Dedifferentiated amniotic fluid mesenchymal stem cell (primary cell): ENCODE measurements around the gene SDSL.

Source experiments
- DNase-seq: peaks from one replicate; pipeline ENCODE4 v3.0.0-alpha.2; 2016; ENCODE audit errors: extremely low spot score

Gene SDSL, protein sequence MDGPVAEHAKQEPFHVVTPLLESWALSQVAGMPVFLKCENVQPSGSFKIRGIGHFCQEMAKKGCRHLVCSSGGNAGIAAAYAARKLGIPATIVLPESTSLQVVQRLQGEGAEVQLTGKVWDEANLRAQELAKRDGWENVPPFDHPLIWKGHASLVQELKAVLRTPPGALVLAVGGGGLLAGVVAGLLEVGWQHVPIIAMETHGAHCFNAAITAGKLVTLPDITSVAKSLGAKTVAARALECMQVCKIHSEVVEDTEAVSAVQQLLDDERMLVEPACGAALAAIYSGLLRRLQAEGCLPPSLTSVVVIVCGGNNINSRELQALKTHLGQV

DNA sequence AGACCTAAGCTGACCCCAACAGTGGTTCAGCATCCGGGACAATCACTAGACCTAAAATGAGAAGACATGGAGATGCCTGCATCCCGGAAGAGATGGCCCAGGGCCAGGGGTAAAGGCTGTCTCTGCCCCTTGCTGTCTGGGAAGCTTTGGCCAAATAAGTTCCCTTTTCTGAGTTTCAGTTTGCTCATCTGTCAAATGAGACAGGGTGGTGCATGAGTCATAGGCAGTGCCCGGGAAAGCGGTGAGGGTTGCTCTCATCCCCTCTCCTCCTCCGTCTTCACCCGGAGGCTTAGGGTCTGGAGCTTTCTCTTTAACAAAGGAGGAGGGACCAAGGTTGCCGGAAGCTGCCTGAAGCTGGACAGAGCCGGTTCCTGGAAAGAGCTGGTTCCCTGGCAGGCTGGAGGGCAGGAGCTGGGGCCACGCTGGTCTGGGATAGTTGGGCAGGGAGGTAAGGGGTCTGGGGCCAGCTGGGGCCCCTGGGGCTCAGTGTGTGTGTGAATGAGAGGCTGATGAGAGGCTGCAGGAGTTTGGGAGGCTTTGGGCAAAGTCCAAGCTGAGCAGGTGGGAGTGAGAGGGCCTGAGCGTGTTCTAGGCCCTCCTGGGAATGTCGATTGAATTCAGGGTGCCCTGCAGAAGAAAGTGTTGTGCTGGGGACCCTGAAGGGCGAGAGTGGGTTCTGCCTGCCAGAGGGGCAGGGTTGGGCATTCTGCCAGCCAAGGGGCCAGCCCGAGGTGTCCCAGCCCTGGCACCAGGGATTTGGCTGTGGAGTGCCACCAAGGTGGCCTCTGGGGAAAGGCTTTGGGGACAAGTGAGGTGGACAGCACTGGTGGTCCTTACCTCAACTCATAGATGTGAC lies at the start of gene SDSL:
TSS of gene SDSL (plus strand) at position 351 of the 856 bp plus-strand sequence. CDS start 5,603 bp downstream, outside the sequence.
- DNase-seq, result peak; percentile 51

DNA sequence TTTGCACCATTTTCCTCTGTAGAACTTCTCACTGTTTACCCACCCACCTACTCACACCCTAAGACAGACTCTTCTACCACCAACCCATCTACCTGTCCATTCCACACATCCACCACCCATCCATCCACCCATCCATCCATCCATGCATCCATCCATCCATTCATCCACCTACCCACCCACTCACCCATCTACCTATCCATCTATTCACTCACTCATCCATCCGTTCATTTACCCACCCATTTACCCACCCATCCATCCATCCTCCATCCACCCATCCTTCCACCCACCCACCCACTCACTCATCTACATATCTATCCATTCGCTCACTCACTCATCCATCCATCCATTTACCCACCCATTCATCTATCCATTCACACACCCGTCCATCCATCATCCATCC lies 48.7 kb upstream of the SDSL start:
- DNase-seq, result no peak

DNA sequence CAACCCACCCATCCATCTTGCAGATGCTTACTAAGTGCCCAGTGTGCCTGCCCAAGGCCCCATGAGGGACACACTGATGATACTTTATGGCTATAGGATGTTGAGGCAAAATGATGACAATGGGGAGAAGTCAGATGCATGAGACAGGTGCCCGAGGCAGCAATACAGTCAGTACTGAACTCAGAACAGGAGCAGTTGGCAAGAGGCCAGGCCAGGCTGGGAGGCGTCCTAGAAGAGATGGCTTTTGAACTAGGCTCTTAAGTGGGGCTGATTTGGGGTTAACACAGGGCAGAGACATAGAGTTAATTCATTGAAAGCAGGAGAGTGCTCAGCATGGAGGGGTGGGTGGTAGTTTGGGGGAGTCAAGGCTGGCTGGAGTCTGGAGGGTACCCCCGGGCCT lies 48.2 kb upstream of the SDSL start:
- DNase-seq, result no peak

DNA sequence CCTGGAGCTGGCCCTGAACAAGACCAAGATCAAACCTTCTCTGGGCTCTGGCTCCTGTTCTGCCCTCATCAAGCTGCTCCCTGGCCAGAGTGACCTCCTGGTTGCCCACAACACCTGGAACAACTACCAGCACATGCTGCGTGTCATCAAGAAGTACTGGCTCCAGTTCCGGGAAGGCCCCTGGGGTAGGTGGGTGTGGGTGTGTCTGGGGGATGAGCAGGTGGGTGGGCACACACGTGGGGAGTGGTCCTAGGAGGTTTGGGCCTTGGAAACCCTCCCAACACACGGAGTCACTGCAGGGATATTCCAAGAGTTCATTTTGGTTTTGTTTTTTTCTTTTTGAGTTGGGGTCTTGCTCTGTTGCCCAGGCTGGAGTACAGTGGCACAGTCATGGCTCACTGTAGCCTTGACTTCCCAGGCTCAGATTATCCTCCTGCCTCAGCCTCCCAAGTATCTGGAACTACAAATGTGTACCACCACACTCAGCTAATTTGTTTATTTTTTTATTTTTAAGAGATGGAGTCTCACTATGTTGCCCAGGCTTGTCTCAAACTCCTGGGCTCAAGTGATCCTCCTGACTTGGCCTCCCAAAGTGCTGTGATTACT lies 47.3 kb upstream of the SDSL start:
- no peak for DNase-seq

DNA sequence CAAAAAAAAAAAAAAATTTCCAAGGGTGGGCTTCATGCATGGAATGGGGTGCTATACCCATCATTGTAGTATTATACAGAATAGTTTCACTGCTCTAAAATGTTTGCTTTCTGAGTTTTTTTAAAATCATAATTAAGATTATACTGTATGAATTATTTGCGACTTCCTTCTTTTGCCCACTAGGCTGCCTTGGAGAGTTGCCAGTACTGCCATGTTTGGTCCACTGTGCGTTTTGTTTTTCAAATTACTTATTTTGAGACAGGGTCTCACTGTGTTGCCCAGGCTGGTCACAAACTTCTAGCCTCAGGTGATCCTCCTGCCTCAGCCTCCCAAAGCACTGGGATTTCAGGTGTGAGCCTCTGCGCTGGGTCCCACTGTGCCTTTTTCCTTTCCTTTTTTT lies 43.9 kb upstream of the SDSL start:
- no peak for DNase-seq

DNA sequence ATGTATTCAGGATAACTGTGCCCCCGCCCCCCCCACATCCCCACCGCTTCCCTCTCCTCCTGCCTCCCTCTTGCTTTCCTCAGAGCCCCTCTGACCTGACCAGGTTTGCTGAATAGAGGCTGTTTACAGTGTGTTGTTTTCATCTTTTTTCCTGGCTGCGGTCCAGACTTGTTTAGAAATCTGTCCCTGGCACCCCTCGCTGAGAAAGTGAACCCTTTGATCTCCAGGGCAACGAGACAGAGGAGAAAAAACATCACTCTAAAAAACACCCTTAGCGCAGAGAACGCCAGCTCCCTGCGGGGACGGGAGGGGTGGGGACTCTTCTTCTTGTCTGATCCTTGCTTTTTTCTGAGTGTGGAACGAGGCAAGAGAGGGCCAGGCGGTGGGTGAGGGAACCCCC lies 41.0 kb upstream of the SDSL start:
- DNase-seq, result no peak

DNA sequence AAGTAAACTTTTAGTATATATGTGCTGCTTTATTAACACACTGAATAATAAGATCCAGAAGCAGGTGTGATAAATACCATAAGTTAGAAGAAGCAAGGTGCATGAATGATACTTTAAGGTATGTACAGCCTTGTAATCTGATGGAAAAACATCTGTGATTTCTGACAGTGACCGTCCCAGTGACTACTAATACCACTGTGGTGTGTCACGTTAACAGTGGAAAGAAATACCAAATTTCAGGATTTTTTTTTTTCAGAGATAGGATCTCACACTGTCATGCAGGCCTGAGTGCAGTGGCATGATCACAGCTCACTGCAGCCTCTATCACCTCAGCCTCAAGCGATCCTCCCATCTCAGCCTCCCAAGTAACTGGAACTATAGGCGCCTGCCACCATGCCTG lies 40.0 kb upstream of the SDSL start:
- DNase-seq, result no peak

DNA sequence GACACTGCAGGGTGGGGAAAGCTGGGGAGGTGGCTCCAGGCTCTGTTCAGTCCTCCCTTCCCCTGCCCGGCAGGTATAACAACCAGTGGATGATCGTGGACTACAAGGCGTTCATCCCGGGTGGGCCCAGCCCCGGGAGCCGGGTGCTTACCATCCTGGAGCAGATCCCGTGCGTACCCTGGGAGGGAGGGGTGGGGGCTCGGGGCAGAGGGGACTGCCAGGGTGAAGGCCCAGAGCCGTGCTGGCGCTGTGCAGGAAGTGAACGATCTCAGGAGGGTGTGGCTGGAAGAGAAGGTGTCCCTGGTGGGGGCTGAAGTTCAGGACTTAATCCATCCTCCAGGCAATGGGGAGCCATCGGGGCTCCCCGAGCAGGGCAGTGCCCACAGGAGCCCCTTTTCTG lies 37.4 kb upstream of the SDSL start:
- DNase-seq, result no peak

DNA sequence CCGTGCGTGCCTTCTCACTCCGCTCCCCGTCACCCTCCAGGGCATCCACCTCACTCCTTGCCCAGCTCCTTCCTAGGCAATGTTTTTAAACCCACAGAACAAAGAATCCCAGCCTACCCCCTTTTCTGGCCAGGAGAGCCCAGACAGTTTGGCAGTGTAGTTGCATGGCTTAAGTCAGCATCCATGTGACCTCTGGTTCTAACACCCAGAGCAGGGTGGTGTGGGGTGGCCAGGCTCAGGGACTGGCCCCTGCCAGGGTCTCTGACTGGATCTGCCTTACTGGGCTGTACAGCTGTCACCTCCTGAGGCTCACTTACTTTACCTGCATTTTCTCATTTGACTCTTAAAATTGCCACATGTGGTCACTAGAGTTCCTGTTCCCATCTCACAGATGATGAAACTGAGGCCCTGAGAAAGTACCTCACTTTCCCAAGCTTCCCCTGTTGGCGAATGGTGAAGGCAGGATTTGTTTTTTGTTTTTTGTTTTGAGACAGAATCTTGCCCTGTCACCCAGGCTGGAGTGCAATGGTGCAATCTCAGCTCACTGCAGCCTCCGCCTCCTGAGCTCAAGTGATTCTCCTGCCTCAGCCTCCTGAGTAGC lies 36.8 kb upstream of the SDSL start:
- DNase-seq, result no peak

DNA sequence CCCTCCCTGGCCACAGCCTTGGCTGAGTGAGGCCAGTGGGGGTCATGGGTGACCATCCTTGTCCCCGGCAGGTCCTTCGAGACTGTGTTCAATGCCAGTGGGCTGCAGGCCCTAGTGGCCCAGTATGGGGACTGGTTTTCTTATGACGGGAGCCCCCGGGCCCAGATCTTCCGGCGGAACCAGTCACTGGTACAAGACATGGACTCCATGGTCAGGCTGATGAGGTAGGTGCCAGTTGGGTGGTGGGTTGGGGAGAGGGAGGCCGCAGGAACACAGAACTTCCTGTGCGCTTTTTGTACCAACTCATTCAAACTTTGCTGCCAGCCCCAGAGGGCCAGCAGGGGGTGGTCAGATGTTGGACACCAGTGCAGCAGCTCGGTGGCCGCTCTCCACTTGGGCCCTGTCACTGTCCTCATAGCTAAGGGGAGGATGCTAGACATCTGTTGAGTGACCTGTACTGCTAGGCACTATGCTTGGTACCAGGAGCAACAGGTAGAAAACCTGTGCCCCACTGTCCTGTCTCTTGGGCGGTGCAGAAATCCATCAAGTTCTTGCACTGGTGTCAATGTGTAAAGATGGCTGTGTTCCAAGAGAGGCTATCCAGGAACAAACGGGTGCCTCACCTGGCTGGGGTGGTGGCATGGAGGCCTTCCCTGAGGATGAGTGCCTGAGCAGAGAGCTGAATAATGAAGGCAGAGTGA lies 35.2 kb upstream of the SDSL start:
- DNase-seq, result no peak

DNA sequence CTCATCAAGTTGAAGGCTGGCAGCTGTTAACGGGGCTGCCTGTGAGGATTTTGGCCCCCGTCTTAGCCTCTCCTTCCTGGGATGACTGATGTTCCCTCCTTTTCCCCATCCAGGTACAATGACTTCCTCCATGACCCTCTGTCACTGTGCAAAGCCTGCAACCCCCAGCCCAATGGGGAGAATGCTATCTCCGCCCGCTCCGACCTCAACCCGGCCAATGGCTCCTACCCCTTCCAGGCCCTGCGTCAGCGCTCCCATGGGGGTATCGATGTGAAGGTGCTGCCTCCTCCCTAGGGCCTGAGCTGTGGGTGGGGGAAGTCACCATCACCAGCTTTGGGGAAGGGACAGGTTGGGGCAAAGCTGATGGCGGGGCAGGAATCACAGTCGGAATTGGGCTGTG lies 34.5 kb upstream of the SDSL start:
- no peak for DNase-seq

DNA sequence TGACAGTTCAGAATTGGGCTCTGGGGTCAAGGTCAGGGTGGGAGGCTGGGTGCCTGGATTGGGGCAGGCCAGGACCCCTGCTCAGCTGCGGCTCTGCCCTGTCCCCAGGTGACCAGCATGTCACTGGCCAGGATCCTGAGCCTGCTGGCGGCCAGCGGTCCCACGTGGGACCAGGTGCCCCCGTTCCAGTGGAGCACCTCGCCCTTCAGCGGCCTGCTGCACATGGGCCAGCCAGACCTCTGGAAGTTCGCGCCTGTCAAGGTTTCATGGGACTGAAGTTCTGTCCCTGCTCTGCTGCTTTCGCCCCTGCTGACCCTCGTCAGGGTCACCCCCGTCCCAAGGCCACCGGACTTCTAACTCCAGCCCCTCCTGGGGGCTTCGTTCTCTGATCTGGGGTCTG lies 33.8 kb upstream of the SDSL start:
- DNase-seq, result no peak

DNA sequence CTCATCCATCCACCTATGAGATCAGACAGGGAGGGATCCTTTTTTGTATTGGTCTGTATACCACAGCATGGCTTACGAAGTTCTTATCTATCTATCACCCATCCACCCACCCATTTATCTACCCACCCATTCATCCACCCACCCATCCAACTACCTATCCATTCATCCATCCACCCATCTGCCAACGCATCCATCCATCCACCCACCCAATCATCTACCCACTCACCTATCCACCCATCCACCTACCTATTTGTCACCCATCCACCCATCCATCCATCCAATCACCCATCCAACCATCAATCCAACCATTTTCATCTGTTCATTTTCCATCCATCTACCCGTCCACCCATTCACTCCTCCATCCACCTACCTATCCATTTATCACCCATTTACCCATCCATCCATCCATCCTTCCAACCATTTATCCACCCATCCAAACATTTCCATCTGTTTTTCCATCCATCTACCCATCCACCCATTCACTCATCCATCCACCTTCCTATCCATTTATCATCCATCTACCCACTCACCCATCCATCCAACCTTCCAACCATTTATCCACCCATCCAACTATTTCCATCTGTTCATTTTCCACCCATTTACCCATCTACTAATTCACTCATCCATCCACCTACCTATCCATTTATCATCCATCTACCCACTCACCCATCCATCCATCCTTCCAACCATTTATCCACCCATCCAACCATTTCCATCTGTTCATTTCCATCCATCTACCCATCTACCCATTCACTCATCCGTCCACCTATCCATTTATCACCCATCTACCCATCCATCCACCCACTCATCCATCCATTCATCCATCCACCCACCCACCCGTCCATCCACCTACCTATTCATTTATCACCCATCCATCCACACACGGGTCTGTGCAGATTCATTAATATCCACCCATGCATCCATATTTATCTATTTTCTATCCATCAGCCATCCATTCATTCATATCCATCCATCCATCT lies 31.8 kb upstream of the SDSL start:
- no peak for DNase-seq

DNA sequence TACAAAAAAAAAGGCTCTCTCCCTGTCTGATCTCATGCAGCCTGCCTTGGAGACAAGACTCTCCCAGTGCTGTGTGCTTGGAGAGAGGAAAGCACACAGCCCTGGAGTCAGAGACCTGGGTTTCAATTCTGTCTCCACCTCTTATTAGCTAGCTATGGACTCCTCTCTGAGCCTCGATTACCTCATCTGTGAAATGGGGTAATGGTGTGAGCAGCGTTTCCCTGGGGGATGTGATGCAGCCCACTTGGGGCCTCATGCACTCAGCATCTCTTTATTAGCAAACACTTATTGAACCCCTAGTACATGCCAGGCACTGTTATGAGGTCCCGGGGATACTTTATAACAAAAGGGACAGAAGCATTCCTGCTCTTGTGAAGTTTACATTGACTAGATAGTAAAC lies 31.0 kb upstream of the SDSL start:
- DNase-seq, result no peak

DNA sequence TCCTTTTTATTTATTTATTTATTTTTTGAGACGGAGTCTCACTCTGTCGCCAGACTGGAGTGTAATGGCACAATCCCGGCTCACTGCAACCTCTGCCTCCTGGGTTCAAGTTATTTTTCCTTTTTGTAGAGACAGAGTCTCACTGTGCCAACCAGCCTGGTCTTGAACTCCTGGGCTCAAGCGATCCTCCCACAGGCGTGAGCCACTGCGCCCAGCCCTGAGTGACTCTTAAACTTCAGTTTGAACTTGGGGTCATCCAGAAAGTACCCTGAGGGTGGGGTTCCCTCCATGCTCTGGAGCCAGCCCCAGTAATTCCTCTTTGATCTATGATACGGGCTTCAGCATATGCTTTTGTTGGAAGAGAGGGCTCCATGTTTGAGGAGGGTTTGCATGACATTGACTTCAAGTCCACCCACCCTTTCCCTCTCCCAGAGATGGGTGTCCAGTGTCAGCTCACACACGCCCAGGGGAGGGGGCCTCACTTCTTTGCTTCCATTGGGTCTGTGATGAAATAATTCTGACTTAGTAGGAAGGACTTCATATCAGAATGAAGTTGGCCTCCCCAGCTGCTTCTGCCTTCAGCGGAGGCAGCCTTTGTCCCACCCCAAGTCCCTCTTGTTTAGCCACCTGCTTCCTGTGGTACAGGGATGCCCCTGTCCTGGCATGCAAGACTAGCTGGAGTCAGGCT lies 30.4 kb upstream of the SDSL start:
- no peak for DNase-seq

DNA sequence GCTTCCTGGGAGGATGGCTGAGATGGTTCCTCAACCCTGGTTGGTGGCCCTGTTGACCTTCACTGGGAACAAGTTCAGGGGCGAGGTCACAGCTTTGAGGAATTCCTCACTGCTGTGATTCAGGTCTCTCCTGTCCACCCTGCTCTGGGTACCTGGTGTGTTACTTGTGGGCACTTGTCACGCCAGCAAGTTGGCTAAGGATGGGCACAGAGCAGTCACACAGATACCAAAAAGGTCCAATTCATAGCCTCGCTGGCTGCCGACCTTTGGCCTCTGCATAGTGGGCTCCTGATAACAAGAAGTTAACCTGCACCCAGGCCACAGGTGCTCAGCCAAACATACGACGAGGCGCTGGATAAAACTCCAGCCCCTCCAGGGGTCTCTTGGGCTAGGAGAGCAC lies 29.7 kb upstream of the SDSL start:
- no peak for DNase-seq

DNA sequence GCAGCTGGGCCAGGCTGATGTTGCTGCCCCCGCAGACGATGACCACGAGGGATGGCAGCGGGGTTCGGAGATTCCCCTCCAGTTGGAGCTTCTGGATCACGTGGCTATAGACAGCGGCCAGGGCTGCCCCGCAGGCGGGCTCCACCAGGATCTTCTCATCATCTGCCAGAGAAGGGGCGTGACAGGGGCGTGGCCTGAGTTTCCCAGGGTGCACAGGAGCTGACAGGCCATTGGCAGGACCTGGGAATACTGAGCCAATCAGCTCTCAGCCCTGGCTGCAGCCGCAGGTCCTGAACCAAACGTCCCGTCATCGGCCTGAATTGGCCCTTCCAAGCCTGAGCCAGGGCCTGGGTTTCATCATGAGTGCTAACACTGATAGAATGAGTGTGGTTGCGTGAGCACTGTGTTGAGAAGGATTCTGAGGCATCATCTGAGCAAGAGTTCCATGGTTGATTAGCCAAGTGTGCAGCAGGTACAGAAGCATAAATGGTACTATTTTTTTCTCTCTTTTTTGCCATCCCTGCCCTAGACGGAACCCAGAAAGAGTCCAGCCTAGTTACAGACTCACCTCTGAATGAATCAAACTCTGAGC lies 29.1 kb upstream of the SDSL start:
- DNase-seq, result no peak

DNA sequence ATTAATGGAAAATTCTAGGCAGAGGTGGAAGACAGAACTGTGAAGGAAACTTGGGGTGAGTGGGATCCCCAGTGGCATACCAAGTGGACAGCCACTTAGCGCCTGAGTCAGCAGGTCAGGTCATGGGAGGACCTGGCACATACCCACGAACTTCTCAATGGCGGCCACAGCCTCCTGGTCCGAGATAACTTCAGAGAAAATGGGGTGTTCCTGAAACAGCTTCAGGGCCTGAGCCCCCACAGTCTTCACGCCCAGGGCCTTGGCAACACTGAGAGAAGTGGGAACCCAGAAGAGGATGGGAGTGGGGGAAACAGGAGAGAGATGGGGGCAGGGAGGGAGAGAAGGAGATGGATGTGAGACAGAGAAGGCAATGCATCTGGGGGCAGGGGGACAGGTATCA lies 28.4 kb upstream of the SDSL start:
- DNase-seq, result no peak

DNA sequence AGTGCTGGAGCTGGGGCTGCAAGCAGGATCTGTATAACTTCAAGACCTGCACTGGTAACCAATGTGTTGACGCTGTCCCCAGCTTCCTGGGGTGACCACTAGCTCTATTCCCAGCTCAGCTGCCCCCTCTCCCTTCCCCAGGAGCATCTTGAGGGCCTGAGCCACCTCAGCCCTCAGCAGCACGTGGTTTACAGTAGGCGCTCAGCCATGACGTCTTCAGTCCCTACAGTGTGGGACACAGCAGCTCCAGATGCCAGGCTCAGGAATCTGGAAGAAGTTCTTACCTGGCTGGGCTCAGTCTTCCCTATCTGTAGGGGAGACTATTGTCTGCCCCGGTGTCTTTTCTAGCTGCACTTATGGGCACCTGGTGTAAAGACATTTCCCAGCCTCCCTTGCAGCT lies 27.1 kb upstream of the SDSL start:
- DNase-seq, result no peak

DNA sequence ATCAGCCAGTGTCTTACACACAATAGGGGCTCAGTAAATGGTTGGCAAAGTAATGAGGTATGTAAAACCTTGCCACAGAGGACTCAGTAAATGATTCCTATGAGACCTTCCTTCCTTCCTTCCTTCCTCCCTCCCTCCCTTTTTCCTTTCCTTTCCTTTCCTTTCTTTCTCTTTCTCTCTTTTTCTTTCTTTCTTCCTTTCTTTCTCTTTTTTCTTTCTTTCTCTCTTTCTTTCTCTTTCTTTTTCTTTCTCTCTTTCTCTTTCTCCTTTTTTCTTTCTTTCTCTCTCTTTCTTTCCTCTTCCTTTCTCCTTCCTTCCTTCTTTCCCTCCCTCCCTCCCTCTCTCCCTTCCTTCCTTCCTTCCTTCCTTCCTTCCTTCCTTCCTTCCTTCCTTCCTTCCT lies 26.0 kb upstream of the SDSL start:
- DNase-seq, result no peak
